Vagina (tissue), 2 donors: Measurements from ENCODE around the gene GSTM4. TPM values are rescaled to one million over a fixed set of nuclear protein-coding genes. Genes with fewer than 3 reads are reported as not detected.
"Not testable (repeated sequence)": the region's sequence is repeated elsewhere in the genome, so short reads cannot be mapped to it uniquely, and the experiment has no call there.

Experiments used
- DNase-seq, 2 donors: peaks; one replicate each; pipeline ENCODE4 v3.0.0-alpha.2; 2017; ENCODE audit errors: extremely low spot score in 2 of 2
- H3K27ac ChIP-seq: fragments of 200-600 bp; sonication (generic); one replicate; pipeline ENCODE4 v1.5.1; 2019
- H3K27me3 ChIP-seq: fragments of 200-600 bp; sonication (generic); one replicate; pipeline ENCODE4 v1.5.1; 2019
- H3K36me3 ChIP-seq, 2 donors: fragments of 200-600 bp; sonication (generic); one replicate each; pipeline ENCODE4 v1.5.1; 2017 to 2019
- H3K4me1 ChIP-seq: fragments of 200-600 bp; sonication (generic); one replicate; pipeline ENCODE4 v1.5.1; 2019
- H3K4me3 ChIP-seq, 2 donors: fragments of 200-600 bp; sonication (generic); 1 replicate in 1 of 2; 2 replicates in 1 of 2; pipeline ENCODE4 v1.5.1; 2016 to 2019
- H3K9me3 ChIP-seq: fragments of 200-600 bp; sonication (generic); one replicate; pipeline ENCODE4 v1.5.1; 2019
- CTCF ChIP-seq, 3 experiments: fragments of 450-650 bp in 2 of 3; fragments of 200-600 bp in 1 of 3; sonication (generic) in 1 of 3; IDR thresholded peaks; one replicate each; pipeline ENCODE4 v1.5.1; 2017 to 2019; ENCODE audit warnings: antibody characterized with exemption in 3 of 3, mild to moderate bottlenecking in 2 of 3, moderate library complexity in 2 of 3
- POLR2A ChIP-seq, 2 donors: fragments of 450-650 bp; IDR thresholded peaks; one replicate each; pipeline ENCODE4 v1.6.1; 2017; ENCODE audit warnings: antibody characterized with exemption in 2 of 2, mild to moderate bottlenecking in 2 of 2, moderate library complexity in 2 of 2
- POLR2AphosphoS5 ChIP-seq, 2 donors: sonication (generic); formaldehyde crosslinking; IDR thresholded peaks; one replicate each; pipeline ENCODE4 v1.9.0; 2017; ENCODE audit warnings: antibody characterized with exemption in 2 of 2, mild to moderate bottlenecking in 2 of 2, low read depth in 1 of 2; ENCODE audit not compliant: insufficient read depth in 1 of 2
- intact Hi-C: fragments of 100-400 bp; cut with DNase I; formaldehyde crosslinking; loops from one replicate; pipeline ENCODE4 v1.15.1; 2023
- total RNA-seq: library from RNA; depleted of rRNA; stranded (reverse); fragments of >200 nt; gene quantifications from one replicate; pipeline ENCODE4 v1.2.3, GENCODE V29; 2016

The GSTM4 gene
- total RNA-seq, 1 donor from 2014 or later = 36.1 TPM

DNA sequence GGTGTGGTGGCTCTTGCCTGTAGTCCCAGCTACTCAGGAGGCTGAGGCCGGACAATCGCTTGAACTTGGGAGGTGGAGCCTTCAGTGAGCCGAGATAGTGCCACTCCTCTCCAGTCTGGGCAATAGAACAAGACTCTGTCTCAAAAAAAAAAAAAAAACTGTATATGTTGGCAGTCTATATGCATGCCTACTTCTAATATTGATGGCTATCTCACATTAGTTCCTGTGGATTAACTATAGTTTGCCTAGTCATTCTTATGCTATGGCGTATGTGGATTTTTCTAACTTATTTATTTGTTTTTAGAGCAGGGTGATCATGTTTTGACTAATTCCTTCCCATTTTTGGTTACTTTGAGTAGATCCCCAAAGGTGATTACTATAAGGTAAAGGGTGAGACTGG lies 41.2 kb downstream of the GSTM4 start:
- Histone ChIP-seq H3K36me3 (no peaks in the 10 kb centered on the region), H3K4me3 (no peak overlapping the region), H3K4me1 (no peaks in the 10 kb centered on the region), H3K9me3 (no peaks in the 10 kb centered on the region), H3K27me3 (no peaks in the 10 kb centered on the region), H3K27ac (no peak overlapping the region)
- TF ChIP-seq CTCF (IDR thresholded peaks at IDR 0.05) (no peak), POLR2AphosphoS5 (IDR thresholded peaks at IDR 0.05; ENCODE audit: insufficient read depth in 1 of 2, low read depth in 1 of 2) (no peak), POLR2A (IDR thresholded peaks at IDR 0.05) (no peak)
- intact Hi-C loops = no loop called here
- no peak for DNase-seq

GRCh38 chr1:109697861-109698260 lies 42.0 kb downstream of the GSTM4 start:
- H3K9me3 ChIP-seq, H3K4me1 ChIP-seq, H3K27me3 ChIP-seq, H3K36me3 ChIP-seq, DNase-seq, H3K4me3 ChIP-seq, intact Hi-C loops, H3K27ac ChIP-seq: not testable (repeated sequence)

- H3K4me3 ChIP-seq, H3K4me1 ChIP-seq, H3K36me3 ChIP-seq, DNase-seq, H3K9me3 ChIP-seq, intact Hi-C loops, H3K27ac ChIP-seq, H3K27me3 ChIP-seq: not testable (repeated sequence)
Measured at GRCh38 chr1:109702940-109703339, 47.0 kb downstream of the GSTM4 start.

- intact Hi-C loops = no loop called here
- no peaks in the 10 kb centered on the region for H3K9me3 ChIP-seq
- no peaks in the 10 kb centered on the region for H3K27me3 ChIP-seq
- H3K27ac ChIP-seq = no peak overlapping the region
- DNase-seq = peak in 1 of 2 donors; percentile 64
- no peak overlapping the region for H3K4me3 ChIP-seq
- no peaks in the 10 kb centered on the region for H3K4me1 ChIP-seq
- TF ChIP-seq POLR2AphosphoS5 (IDR thresholded peaks at IDR 0.05; ENCODE audit: insufficient read depth in 1 of 2, low read depth in 1 of 2) (no peak), POLR2A (IDR thresholded peaks at IDR 0.05) (no peak), CTCF (IDR thresholded peaks at IDR 0.05) (no peak)
- H3K36me3 ChIP-seq = no peaks in the 10 kb centered on the region
Measured at GRCh38 chr1:109704173-109704572, 48.3 kb downstream of the GSTM4 start.

- Histone ChIP-seq H3K27me3 (no peaks in the 10 kb centered on the region), H3K4me3 (no peak overlapping the region), H3K36me3 (no peaks in the 10 kb centered on the region), H3K27ac (no peak overlapping the region), H3K4me1 (no peaks in the 10 kb centered on the region), H3K9me3 (no peaks in the 10 kb centered on the region)
- DNase-seq = peak in 1 of 2 donors; percentile 52
- intact Hi-C loops = no loop called here
- TF ChIP-seq POLR2AphosphoS5 (IDR thresholded peaks at IDR 0.05; ENCODE audit: insufficient read depth in 1 of 2, low read depth in 1 of 2) = no peak
- TF ChIP-seq CTCF (IDR thresholded peaks at IDR 0.05) = no peak
- TF ChIP-seq POLR2A (IDR thresholded peaks at IDR 0.05) = no peak
Measured at GRCh38 chr1:109705411-109705810, 49.5 kb downstream of the GSTM4 start.

DNA sequence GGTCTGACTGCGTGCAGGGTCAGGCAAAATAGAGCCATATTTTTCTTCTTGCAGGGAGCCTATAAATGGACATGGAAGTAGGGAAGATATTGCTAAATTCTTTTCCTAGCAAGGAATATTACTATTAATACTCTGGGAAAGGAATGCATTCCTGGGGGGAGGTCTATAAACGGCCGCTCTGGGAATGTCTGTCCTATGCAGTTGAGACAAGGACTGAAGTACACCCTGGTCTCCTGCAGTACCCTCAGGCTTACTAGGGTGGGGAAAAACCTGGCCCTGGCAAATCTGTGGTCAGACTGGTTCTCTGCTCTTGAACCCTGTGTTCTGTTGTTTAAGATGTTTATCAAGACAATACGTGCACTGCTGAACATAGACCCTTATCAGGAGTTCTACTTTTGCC lies 53.0 kb downstream of the GSTM4 start:
- H3K9me3 ChIP-seq, H3K27ac ChIP-seq, DNase-seq, H3K36me3 ChIP-seq, H3K4me3 ChIP-seq, H3K4me1 ChIP-seq, intact Hi-C loops, H3K27me3 ChIP-seq: not testable (repeated sequence)

DNA sequence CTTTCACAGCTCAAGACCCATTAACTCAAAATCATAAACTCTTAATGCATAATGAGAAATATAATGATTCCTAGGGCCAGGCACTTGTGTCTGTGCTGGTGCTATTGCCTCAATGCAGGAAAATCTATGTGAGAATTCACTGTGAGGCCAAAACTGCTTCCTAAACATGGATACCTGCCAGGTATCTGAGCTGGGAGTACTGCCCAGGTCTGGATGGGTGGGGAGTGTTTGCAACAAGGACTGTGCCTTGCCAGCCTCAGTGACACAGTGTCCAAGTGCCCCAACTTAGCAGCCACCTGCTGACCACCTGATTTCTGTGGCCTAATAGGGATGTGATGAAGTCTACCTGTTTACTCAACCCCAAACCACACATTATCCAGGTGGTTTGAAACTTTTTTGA lies 53.9 kb downstream of the GSTM4 start:
- intact Hi-C loops = not testable (repeated sequence)

More for the DNA sequence above, 53.9 kb downstream of the GSTM4 start:
- not testable (repeated sequence) for H3K27ac ChIP-seq, H3K27me3 ChIP-seq, H3K9me3 ChIP-seq, H3K36me3 ChIP-seq, H3K4me1 ChIP-seq, H3K4me3 ChIP-seq, DNase-seq

Other genes starting within 250 kb of the GSTM4 start
- gene PSMA5, start 229.7 kb upstream of the GSTM4 start, total RNA-seq = 23.1 TPM
- gene SYPL2, start 189.6 kb upstream of the GSTM4 start, total RNA-seq = 1.5 TPM
- gene ATXN7L2, start 172.2 kb upstream of the GSTM4 start, total RNA-seq = 4.9 TPM
- gene CYB561D1, start 162.0 kb upstream of the GSTM4 start, total RNA-seq = 8.3 TPM
- gene AMIGO1, start 146.4 kb upstream of the GSTM4 start, total RNA-seq = 6.4 TPM
- gene GPR61, start 116.2 kb upstream of the GSTM4 start, total RNA-seq = not detected
- gene GNAI3, start 107.5 kb upstream of the GSTM4 start, total RNA-seq = 4.9 TPM
- not detected for gene GNAT2, start 36.5 kb upstream of the GSTM4 start, total RNA-seq
- 38.5 TPM for gene AMPD2, start 36.3 kb upstream of the GSTM4 start, total RNA-seq
- gene GSTM2, start 12.0 kb downstream of the GSTM4 start, total RNA-seq = 130 TPM
- 156 TPM for gene GSTM1, start 31.7 kb downstream of the GSTM4 start, total RNA-seq
- gene GSTM5, start 56.2 kb downstream of the GSTM4 start, total RNA-seq = 21.1 TPM
- 199 TPM for gene GSTM3, start 84.9 kb downstream of the GSTM4 start, total RNA-seq
- not detected for gene EPS8L3, start 107.8 kb downstream of the GSTM4 start, total RNA-seq